MCF 10A (cell line): ENCODE measurements around the gene ACSM6. TPM values are rescaled to one million over a fixed set of nuclear protein-coding genes. Genes with fewer than 3 reads are reported as not detected.

ENCODE experiments used
- BruUV-seq: library from RNA; stranded (reverse); fragments of 400-500 nt; replicated peaks from 2 replicates; lab custom pipeline; 2021; lab: Mats Ljungman, UMichigan
- CTCF ChIA-PET: fragments of 300-600 bp; sonication (Branson Sonifier 250); formaldehyde crosslinking; extraction: SDS; loops from one replicate; lab custom pipeline; 2021; ENCODE audit warnings: antibody characterized with exemption, inconsistent platforms; lab: Yijun Ruan, JAX
- POLR2A ChIA-PET: fragments of 300-600, 350-650 bp; sonication (Branson Sonifier 250); formaldehyde crosslinking; extraction: SDS; loops from one replicate; lab custom pipeline; 2020; ENCODE audit warnings: antibody characterized with exemption, inconsistent platforms; lab: Yijun Ruan, JAX
- DNase-seq: peaks from one replicate; pipeline ENCODE4 v3.0.0-alpha.2; 2018; ENCODE audit not compliant: unreplicated experiment
- H3K27ac Mint-ChIP-seq: one replicate; pipeline ENCODE4 v1.8.0; 2022; ENCODE audit warnings: mild to moderate bottlenecking, low read depth, mixed read lengths; ENCODE audit not compliant: unreplicated experiment
- H3K27me3 Mint-ChIP-seq: one replicate; pipeline ENCODE4 v1.8.0; 2022; ENCODE audit warnings: mixed read lengths; ENCODE audit not compliant: insufficient read depth, unreplicated experiment
- H3K36me3 Mint-ChIP-seq: one replicate; pipeline ENCODE4 v1.8.0; 2022; ENCODE audit warnings: mild to moderate bottlenecking, moderate library complexity, mixed read lengths; ENCODE audit not compliant: insufficient read depth, unreplicated experiment
- H3K4me1 Mint-ChIP-seq: one replicate; pipeline ENCODE4 v1.8.0; 2022; ENCODE audit warnings: mixed read lengths; ENCODE audit not compliant: insufficient read depth, unreplicated experiment
- H3K4me3 Mint-ChIP-seq: one replicate; pipeline ENCODE4 v1.8.0; 2022; ENCODE audit warnings: mild to moderate bottlenecking, moderate library complexity, mixed read lengths; ENCODE audit not compliant: unreplicated experiment
- H3K9me3 Mint-ChIP-seq: one replicate; pipeline ENCODE4 v1.8.0; 2022; ENCODE audit warnings: mixed read lengths; ENCODE audit not compliant: unreplicated experiment
- CTCF ChIP-seq: fragments of 200-600 bp; IDR thresholded peaks from one replicate; pipeline ENCODE4 v1.8.0; 2022; ENCODE audit warnings: antibody characterized with exemption, mild to moderate bottlenecking; ENCODE audit not compliant: unreplicated experiment
- intact Hi-C: fragments of 100-400 bp; cut with micrococcal nuclease; formaldehyde crosslinking; loops from 2 replicates; pipeline ENCODE4 v1.14.1; 2022
- total RNA-seq: library from RNA; stranded (reverse); gene quantifications from 2 replicates; pipeline ENCODE4 v1.2.3, GENCODE V29; 2022

ACSM6 gene
- total RNA-seq, 1 experiment from 2014 or later = not detected

- H3K9me3 Mint-ChIP-seq = no peaks in the 10 kb centered on the region
- peak; percentile 96 for TF ChIP-seq CTCF
- ChIA-PET POLR2A (interaction anchor here (0.8 kb wide), 2 partner anchors 22 to 24 kb away, joined by 3 read pairs; no protein-coding TSS in a partner anchor), CTCF (interaction anchor here (0.6 to 5.0 kb wide), 36 partner anchors 12 to 1426 kb away, joined by 3 to 44 read pairs (median 4); no protein-coding TSS in a partner anchor)
- peak; percentile 80 for DNase-seq
- H3K4me1 Mint-ChIP-seq = peaks cover 6% of the 10 kb centered on the region
- intact Hi-C loops = loop anchor here (1.0 to 5.0 kb wide), 4 partner anchors 60 to 551 kb away; partner anchors contain the start of gene TCTN3
- peaks cover 13% of the 10 kb centered on the region for H3K27me3 Mint-ChIP-seq
- peak overlapping the region; percentile 73 for H3K4me3 Mint-ChIP-seq
- H3K27ac Mint-ChIP-seq = no peak overlapping the region
- BruUV-seq = TSS peak; percentile 66
- H3K36me3 Mint-ChIP-seq = no peaks in the 10 kb centered on the region
These were observed 10.5 kb upstream of the ACSM6 start for GRCh38 chr10:95183271-95184230.

GRCh38 chr10:95187617-95188016 lies 6.4 kb upstream of the ACSM6 start:
- no peak for DNase-seq
- Mint-ChIP-seq H3K36me3 (no peaks in the 10 kb centered on the region), H3K4me3 (no peak overlapping the region), H3K27ac (no peak overlapping the region), H3K4me1 (peaks cover 6% of the 10 kb centered on the region), H3K27me3 (peaks cover 13% of the 10 kb centered on the region), H3K9me3 (no peaks in the 10 kb centered on the region)
- TF ChIP-seq CTCF = no peak
- BruUV-seq = no TSS peak
- ChIA-PET CTCF (interaction anchor here (0.6 to 5.0 kb wide), 5 partner anchors 44 to 338 kb away, joined by 3 to 44 read pairs (median 3); no protein-coding TSS in a partner anchor), POLR2A (interaction anchor here (0.7 kb wide), 1 partner anchor 131 kb away, joined by 3 read pairs; no protein-coding TSS in a partner anchor)
- intact Hi-C loops = no loop called here

GRCh38 chr10:95188593-95188992 lies 5.4 kb upstream of the ACSM6 start:
- Mint-ChIP-seq H3K27ac (no peak overlapping the region), H3K4me3 (no peak overlapping the region), H3K4me1 (peaks cover 6% of the 10 kb centered on the region), H3K36me3 (no peaks in the 10 kb centered on the region), H3K27me3 (peaks cover 11% of the 10 kb centered on the region), H3K9me3 (no peaks in the 10 kb centered on the region)
- intact Hi-C loops = no loop called here
- no TSS peak for BruUV-seq
- ChIA-PET CTCF (interaction anchor here (1.4 to 1.7 kb wide), 2 partner anchors 58 to 174 kb away, joined by 5 to 9 read pairs; no protein-coding TSS in a partner anchor), POLR2A (no interaction called here)
- DNase-seq = no peak
- no peak for TF ChIP-seq CTCF

- BruUV-seq = no TSS peak
- Mint-ChIP-seq H3K36me3 (no peaks in the 10 kb centered on the region), H3K27me3 (peaks cover 13% of the 10 kb centered on the region), H3K27ac (no peak overlapping the region), H3K4me1 (no peaks in the 10 kb centered on the region), H3K4me3 (no peak overlapping the region), H3K9me3 (no peaks in the 10 kb centered on the region)
- ChIA-PET CTCF (interaction anchor here (0.8 to 1.1 kb wide), 6 partner anchors 9 to 179 kb away, joined by 3 to 5 read pairs (median 4); no protein-coding TSS in a partner anchor), POLR2A (no interaction called here)
- DNase-seq = no peak
- TF ChIP-seq CTCF = no peak
- intact Hi-C loops = no loop called here
These were observed 2.0 kb downstream of the ACSM6 start for GRCh38 chr10:95196046-95196445.
